ENCODE results near the gene CAMTA1. TPM values are rescaled to one million over a fixed set of nuclear protein-coding genes. Genes with fewer than 3 reads are reported as not detected.

CAMTA1 gene
- total RNA-seq, 1 experiment from 2014 or later, result 60.0 TPM

- Mint-ChIP-seq H3K27me3 (ENCODE audit: insufficient read depth, unreplicated experiment) (no peaks in the 10 kb centered on the region), H3K36me3 (ENCODE audit: insufficient read depth, unreplicated experiment) (no peaks in the 10 kb centered on the region), H3K4me3 (ENCODE audit: unreplicated experiment) (no peak overlapping the region), H3K27ac (ENCODE audit: unreplicated experiment) (no peak overlapping the region), H3K9me3 (ENCODE audit: unreplicated experiment) (no peaks in the 10 kb centered on the region), H3K4me1 (ENCODE audit: low read depth, unreplicated experiment) (peaks cover 10% of the 10 kb centered on the region)
- CTCF ChIA-PET, result no interaction called here
- no peak for TF ChIP-seq CTCF (IDR thresholded peaks at IDR 0.05; ENCODE audit: insufficient read depth in 1 of 2, low read depth in 1 of 2, low read length in 1 of 2, severe bottlenecking in 1 of 2, unreplicated experiment in 1 of 2)
- POLR2A ChIA-PET, result no interaction called here
- BruUV-seq (replicated peaks), result no TSS peak
- H3K27me3 ChIP-seq (replicated peaks; ENCODE audit: control insufficient read depth, insufficient read depth, low read length), result no peaks in the 10 kb centered on the region
- DNase-seq, result no peak
- no peaks in the 10 kb centered on the region for H3K9me3 ChIP-seq
- H3K4me1 ChIP-seq, result peaks cover 10% of the 10 kb centered on the region; the same call in 1 of the 2 replicates
- intact Hi-C loops (cut with micrococcal nuclease; ENCODE audit: unreplicated experiment), result no loop called here
- H3K36me3 ChIP-seq (ENCODE audit: control insufficient read depth, insufficient read depth, low read length), result no peaks in the 10 kb centered on the region
- H3K4me3 ChIP-seq (ENCODE audit: low read depth, low read length), result no peak overlapping the region
These were observed 34.2 kb downstream of the CAMTA1 start for GRCh38 chr1:6819246-6820040.

- H3K4me3 ChIP-seq (ENCODE audit: low read depth, low read length), result no peak overlapping the region
These were observed 35.6 kb downstream of the CAMTA1 start for GRCh38 chr1:6820899-6821298.

More at GRCh38 chr1:6820899-6821298, 35.6 kb downstream of the CAMTA1 start:
- ChIA-PET CTCF (no interaction called here), POLR2A (no interaction called here)
- Mint-ChIP-seq H3K4me1 (ENCODE audit: low read depth, unreplicated experiment) (peaks cover 10% of the 10 kb centered on the region), H3K9me3 (ENCODE audit: unreplicated experiment) (no peaks in the 10 kb centered on the region), H3K36me3 (ENCODE audit: insufficient read depth, unreplicated experiment) (no peaks in the 10 kb centered on the region), H3K27me3 (ENCODE audit: insufficient read depth, unreplicated experiment) (no peaks in the 10 kb centered on the region), H3K4me3 (ENCODE audit: unreplicated experiment) (no peak overlapping the region), H3K27ac (ENCODE audit: unreplicated experiment) (no peak overlapping the region)
- Histone ChIP-seq H3K4me1 (peaks cover 10% of the 10 kb centered on the region; the same call in 1 of the 2 replicates), H3K27me3 (replicated peaks; ENCODE audit: control insufficient read depth, insufficient read depth, low read length) (no peaks in the 10 kb centered on the region), H3K9me3 (no peaks in the 10 kb centered on the region), H3K36me3 (ENCODE audit: control insufficient read depth, insufficient read depth, low read length) (peaks cover 2% of the 10 kb centered on the region; the same call in 1 of the 2 replicates)
- intact Hi-C loops (cut with micrococcal nuclease; ENCODE audit: unreplicated experiment), result no loop called here
- TF ChIP-seq CTCF (IDR thresholded peaks at IDR 0.05; ENCODE audit: insufficient read depth in 1 of 2, low read depth in 1 of 2, low read length in 1 of 2, severe bottlenecking in 1 of 2, unreplicated experiment in 1 of 2), result no peak
- no TSS peak for BruUV-seq (replicated peaks)
- DNase-seq, result no peak
